GM21528 (cell line): ENCODE measurements around the gene TTC39B.

Experiments
- ATAC-seq: cut with Tn5 transposase; IDR thresholded peaks from one replicate; pipeline ENCODE4 v1.9.1; 2021; ENCODE audit warnings: mild to moderate bottlenecking, moderate library complexity; ENCODE audit not compliant: unreplicated experiment, low FRiP score

TTC39B gene

DNA sequence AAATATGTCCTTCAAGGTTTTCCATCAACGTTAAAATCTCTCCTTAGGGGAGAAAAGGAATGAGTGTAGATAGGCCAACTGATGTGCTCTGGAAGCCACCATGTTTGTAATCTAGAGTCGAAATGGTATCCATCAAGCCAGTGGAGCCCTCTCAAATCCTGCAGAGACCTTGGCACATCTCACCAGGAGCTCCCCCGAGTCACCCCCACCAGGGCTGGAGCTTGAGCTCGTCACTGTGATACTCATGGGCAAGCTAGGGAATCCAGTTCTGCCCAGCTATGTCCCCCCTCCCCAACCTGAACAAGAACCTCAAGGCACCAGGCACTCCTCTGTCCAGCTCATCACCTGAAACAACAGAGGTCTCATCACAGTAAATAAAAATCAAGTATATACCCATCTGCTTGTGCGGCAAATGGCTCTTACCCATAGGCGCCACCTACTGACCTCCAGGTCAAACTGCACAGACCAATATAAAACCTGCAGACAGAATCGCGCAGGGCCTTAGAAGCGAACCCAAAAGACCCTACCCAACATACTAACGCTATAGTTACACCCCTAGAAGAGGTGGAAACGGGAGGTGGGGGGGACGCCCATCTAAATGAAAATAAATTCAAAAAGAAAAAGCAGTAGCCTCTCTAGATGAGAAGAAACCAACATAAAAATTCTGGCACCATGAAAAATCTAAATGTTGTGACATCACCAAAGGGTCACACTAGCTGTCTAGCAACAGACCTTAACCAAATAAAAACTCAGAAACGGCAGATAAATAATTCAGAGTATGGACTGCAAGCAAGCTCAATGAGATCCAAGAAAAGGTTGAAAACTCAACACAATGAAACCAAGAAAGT, 75.0 kb downstream of the TTC39B start:
- ATAC-seq, result no peak

DNA sequence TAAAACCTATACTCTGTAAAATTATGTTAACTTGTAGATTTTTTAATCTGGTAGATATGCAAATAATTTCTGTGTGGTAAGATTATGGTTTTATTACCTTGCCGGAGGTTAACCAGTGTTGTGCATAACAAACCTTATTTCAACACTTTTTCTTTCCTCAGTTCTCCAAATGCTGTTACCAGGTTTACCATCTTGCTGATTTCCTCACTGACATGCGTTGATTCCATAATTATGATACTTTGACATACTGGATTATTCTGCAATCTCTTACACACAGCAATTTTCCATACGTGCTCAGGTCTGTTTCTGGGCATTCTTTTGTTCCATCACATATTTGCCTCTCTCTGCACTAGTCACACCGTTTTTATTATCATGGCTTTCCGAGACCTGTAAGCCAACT, 77.6 kb downstream of the TTC39B start:
- no peak for ATAC-seq

DNA sequence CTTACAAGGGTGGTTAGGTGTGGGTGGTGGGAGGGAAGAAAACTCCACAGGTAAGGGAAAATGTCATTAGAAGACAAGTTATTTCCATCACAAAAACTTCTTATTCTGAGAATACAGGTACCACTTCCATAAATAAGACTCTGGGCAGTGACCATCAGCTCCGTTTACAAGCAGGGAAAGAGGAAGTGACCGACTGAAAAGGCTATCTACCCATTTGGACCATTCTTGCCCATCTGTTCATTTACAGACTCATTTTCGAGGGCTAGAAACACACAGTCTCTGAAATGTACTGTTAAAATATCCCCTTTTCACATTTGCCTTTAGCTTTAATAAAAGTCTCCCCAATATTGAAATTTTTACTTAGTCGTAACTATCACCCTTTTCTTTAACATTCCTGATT, 79.5 kb downstream of the TTC39B start:
- no peak for ATAC-seq

DNA sequence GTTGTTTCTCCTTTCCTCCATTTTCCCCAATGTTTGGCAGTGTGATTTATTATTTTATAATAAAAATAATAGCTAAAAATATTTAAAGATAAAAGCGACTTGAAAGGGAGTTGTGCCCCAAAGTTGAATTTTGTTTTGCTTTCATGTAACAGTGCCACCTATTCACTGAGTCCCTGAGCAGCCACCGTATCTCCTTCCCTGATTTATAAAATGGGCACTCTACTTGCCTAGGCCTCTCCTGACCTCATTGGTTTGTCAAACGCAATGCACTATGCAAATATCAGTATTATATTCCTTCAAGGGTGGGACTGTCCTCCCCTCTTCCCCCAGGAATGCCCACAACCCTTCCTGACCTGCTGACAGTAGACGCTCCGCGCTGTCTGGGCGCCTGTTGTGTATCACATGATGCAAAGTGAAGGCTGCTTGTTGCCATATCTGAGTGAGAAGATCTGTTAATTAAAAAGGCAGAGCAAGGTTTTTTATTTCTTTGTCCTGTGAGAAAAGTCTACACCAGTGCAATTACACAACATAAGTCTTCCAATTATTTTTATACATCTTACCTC, 81.4 kb downstream of the TTC39B start:
- ATAC-seq, result no peak

DNA sequence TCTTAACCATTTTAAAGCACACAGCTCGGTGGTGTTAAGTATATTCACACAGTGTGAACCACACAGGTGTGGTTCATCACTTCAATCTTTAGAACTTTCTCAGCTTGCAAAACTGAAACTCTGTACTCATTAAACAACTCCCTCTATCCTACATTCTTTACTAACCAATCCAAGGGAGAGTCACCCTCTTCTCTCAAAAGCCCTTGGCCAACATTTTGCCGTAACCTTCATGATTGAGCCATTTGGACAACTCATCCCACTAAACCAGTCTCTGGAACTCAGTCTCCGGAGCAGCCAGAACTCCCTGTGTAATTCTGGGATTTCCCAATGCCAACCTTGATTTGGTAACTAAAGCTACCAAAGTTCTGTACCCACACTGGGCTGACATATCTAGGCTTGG, 84.7 kb downstream of the TTC39B start:
- no peak for ATAC-seq

DNA sequence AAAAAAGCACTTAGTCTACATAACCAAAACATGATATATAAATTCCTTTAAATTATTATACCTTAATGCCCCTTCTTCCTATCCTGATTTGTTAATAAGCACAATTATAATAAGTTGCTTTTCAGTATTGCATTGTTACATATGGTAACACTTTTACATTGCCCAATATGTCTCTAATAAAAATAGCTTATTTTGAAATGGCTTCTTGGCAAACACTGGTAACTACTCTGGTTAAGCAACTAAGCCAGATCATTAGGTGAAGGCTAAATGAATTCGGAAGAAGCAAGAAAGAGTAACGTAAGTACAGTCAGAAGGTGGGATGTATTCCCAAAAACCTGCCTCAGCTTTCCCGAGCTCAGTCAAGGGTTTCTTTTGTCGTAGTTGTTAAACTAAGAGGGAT, 85.3 kb downstream of the TTC39B start:
- no peak for ATAC-seq

DNA sequence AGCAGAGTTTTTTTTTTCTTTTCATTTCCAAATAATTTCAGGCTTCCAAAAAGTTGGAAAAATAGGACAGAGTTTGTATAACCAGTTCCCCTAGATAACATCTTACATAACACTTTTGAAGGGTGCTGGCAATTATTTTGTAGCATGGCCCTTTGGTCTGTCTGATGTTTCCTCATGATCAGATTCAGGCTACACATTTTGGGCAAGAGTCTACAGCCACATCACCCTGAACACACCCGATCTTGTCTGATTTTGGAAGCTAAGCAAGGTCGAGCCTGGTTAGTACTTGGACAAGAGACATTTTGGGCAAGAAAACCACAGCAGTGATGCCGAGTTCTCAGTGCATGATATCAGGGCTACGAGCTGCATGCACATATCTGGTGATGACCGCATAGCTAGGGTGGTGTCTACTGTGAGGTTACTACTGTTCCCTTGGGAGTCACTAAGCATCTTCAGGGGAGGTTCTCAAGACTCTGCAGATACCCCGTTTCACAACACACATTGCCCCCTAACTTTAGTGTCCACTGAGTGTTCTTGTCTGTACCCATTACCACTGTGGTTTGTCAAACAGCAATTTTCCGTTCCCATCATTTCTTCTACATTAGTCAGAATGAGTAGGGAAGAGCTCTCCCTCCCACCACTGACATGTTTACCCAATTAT, 86.2 kb downstream of the TTC39B start:
- ATAC-seq, result no peak

DNA sequence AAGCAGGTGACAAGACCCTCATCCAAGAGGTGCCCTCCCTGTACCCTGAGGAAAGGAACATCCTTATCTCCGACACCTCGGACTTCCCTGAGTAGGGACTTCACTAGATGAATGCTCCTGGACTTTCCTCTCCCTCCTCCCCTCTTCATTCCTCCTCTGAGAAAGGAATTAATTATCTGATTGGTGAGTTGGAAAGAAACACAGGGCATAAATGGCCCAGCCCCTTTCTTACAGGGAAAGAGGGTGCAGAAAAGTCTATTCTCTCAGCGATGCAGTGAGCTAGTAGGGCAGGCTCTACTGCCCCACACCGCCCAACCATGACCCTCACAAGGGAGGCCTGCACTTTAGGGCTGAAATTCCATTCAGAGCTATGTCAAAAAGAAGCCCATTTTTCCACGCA, 87.5 kb downstream of the TTC39B start:
- ATAC-seq, result no peak

DNA sequence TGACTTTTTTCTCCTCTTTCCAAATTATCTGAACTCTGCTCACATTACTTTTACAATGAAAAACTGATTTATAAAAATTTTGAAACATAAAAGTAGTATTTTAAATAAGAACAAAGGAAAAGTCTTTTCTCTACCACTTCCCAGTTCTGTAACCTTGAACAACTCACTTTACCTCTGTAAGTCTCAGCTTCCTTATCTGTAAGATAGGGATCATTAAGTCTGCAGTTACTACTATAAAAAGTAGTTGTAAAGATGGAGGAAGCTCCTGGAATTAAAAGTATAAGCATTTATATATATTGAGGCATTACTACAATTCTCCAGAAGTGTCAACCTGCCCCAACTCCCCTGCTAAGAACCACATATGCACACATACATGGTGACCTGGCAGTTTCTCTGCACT, 88.0 kb downstream of the TTC39B start:
- no peak for ATAC-seq

DNA sequence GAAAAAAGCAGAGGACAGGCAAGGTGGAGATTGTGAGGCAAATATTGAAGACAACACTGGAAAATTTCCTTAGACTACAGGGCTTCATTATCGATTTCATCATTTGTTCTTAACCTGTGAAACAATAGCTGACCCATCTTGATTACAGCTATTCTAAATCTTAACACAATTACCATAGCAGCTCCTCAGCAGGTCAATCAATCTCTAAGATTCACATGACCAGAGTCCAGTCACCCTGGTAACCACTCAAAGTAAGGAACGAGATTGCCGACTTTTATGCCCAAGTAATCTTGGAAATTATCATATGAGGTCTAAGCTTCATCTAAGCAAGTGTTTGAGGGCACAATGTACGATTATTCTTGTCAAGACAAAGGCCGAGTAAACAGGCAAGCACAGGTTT, 93.8 kb downstream of the TTC39B start:
- no peak for ATAC-seq

DNA sequence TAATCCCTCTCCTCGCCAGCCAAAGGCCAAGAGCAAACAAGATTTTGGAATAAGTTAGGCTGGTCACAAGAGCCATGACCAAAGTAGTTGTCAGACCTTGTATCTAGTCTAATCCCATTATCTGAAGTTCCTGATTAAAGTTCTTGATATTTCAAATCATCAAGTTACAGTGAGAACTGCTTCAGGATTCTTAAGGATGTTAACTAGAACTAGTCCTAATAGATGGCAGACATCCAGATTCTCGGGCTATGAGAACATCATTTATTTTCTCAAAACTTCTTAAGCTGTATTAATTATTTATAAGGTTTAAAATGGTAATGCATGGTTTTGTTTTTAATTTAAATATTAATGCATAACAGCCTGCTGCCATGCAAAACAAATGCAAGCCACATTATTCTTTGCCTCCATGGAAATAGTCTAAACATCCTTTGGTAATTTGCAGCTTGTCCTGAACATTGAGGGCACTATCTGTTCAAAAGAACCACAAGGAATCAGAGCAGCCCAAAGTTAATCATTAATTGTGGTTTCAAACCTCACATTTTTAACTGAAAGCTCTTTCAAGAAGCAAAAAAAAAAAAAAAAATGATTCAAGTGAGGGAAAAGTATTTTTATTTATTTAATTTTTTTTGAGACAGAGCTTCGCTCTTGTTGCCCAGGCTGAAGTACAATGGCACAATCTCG, 95.1 kb downstream of the TTC39B start:
- ATAC-seq, result peak; percentile 12

DNA sequence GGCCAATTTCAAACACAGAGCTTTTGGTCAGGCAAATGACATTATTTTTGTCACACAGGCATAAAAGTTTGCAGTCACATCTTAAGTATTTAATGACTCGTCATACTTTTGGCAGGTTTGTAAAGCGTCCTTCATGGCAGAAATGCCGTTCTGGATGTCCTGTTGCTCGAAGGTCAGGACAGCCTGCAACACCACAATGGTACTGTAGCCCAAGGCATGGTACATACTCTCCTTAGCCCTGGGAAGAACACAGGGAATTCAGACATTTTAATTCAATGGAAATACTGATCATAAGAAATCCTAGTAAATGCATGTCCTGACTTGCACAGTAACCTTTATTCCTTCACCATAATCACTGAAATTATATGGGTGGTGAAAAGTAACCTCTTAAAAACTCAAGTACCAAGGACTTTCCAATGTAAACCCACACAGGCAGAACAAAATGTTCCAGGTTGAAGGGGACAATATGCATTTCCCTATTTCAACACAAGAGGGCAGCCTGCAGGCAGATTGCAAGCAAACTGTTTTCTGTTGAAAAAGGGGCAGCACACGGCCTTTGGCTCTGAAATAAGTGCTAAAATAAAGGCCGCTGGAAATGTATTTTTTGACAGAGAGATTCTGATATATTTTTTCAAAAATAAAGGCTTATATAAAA, 95.7 kb downstream of the TTC39B start:
- peak; percentile 66 for ATAC-seq

DNA sequence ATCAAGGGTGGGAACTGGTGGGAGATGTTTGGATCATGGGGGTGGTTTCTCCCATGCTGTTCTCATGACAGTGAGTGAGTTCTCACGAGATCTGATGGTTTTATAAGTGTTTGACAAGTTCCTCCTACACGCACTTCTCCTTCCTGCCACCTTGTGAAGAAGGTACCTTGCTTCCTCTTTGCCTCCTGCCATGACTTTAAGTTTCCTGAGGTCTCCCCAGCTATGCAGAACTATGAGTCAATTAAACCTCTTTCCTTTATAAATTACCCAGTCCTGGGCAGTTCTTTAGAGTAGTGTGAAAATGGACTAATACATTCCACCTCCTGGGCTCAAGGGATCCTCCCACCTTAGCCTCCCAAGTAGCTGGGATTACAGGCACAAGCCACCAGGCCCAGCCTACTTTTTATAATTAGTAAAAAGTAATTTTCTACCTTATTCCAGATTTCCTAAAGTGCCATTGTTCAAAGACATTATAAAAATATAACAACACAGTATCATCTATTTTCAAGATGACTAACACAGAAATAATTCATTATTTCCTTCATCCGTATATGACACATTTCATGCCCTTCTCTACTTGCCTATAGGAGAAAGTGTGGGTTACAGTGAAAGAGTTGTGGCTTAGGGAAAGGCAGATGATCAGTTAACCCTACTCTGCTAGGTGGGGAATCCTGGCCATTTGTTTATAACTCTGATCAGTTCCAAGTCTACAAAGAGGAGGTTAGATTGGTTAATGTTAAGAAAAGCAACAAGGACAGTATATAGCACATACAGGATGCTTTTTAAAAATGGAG, 99.9 kb downstream of the TTC39B start:
- no peak for ATAC-seq

DNA sequence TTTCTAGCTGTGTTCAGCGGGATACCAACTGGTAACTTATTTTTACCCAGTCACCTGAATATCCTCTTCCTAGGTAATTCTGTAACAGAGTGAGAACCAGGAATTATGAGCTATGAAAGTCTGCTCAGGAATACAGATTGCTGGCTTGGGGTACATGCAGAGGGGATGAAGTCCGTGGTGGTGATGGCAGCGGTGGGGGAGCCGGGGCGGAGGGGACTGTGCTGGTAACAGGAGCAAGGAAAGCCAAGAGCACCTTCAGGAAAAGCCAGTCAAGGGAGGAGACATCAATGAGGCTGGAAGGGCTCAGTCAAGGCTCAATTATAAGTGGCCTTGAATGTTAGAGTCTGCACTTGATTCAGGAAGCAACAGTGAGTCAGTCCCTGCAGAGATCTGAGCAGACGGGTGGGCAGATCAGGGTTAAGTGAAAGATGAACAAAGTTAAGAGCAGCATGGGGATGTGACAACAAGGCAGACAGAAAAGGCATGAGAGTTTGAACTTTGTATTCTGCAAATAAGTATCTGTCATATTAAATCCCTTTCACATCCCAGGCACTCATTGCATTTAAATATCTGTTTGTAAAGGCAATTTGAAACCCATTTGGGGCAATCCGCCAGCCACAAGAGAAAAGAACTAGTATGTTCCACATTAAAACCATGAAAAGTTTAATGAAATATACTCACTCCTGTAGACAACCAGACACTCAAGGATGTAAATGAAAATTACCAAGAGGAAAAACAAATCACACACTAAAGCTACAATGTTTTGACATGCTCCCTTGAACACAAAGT, 101.2 kb downstream of the TTC39B start:
- no peak for ATAC-seq

DNA sequence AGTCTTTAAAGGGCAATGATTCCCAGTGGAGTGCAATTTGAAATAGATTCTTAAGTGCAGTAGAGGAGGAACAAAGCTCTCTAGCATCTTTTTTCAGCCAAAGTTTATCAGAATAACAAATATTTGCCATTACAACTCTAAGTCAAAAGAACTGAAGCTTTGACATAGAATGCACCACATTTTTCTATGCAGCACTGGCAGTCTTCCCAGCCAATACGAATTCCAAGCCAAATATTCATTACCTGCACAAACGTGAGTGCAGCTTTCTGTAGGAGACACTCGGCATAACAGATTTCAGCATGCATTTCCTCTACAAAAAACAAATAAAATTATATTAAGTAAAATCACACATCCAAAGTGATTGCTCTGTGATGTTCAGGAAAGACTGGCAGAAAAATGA, 103.4 kb downstream of the TTC39B start:
- ATAC-seq, result no peak

DNA sequence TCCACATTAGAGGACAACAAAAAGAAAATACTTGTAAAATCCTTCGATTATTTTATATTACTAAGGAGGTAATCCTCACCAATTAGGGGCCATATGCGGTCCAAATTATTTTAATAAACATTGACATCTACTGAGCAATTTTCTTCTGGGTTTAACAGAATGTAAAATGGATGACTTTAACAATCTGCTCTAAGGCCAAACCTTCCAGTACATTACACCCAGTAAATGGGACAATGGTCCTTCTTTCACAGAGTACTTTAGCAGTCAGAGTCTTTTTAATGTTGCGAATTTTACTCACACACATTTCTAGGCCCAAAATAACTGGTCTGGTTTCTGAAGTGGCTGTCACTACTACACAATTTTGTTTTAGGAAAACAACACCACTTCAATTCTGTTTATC, 106.9 kb downstream of the TTC39B start:
- no peak for ATAC-seq

DNA sequence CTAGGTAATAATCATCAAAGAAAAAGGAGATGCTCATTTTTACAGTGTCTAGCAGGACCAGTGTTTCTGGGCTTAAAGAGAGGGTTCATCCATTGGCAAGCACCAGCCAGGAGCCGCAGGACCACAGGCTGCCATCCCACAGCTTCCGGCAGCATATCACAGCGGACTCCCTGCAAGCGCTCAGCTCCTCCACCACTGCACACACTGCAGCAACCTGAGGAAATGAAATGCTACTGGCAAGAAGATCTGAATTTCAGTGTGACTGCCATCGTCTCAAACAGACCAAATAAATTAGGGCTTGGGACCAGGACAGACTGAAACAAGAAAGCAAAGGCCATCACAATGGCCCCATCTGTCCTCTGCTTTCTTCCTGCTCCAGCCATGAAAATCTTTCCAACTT, 114.2 kb downstream of the TTC39B start:
- ATAC-seq, result no peak

DNA sequence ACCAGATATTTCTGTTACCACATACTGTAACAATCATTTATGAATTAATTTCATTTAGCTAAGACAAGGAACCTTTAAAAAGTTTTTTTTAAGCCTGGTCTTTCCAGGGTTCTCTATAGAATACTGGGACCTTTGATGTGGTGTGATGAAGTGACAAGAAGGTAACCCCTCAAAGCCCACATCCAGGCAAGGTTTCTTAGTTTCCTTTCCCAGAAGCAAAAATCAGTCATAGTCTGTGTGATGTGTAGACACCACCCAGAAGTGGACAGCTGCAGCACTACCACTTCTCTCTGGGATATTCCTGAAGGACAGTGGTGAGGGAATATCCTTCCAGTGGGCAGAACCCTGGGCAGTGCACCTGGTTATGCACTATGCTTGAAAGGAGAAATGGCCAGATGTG, 115.6 kb downstream of the TTC39B start:
- no peak for ATAC-seq

DNA sequence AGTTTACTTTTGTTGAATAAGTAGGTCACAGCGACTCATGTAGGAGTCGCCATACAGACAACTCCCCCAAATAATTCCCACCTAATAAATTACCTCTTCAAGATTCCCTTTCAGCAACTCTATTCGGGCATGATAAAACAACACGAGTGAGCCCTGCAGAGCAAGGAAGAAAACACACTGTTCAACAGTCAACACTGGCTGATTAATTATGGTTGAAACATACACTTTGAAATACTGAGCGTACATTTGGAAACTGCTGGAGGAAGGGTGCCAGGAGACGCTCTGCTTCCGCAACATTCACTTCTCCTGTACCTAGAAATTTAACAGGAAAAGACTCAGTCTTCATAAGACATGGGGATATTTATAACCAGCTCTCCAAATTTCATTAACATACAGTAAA, 117.5 kb downstream of the TTC39B start:
- ATAC-seq, result no peak
